SK-N-SH treated with all-trans-retinoic acid at 6 μM for 48 hours (cell line): ENCODE results near the gene TNKS2.

Experiments
- ARNTL ChIP-seq: fragments of 450-650 bp; formaldehyde crosslinking; IDR thresholded peaks from 2 replicates; pipeline ENCODE4 v1.5.0; 2020; ENCODE audit warnings: low read depth, mild to moderate bottlenecking, moderate library complexity, borderline replicate concordance
- GLIS3 ChIP-seq: fragments of 250-450 bp; sonication (Bioruptor Pico); IDR thresholded peaks from 2 replicates; pipeline ENCODE4 v1.5.0; 2020; ENCODE audit warnings: mild to moderate bottlenecking, moderate library complexity
- ZNF70 ChIP-seq: fragments of 450-650 bp; formaldehyde crosslinking; IDR thresholded peaks from 2 replicates; pipeline ENCODE4 v1.5.0; 2020; ENCODE audit warnings: mild to moderate bottlenecking, moderate library complexity
- TF ChIP-seq, protein P1 (sequence below): fragments of 250-450 bp; sonication (Bioruptor Pico); IDR thresholded peaks from 2 replicates; pipeline ENCODE4 v1.8.0; 2020; ENCODE audit warnings: mild to moderate bottlenecking, moderate library complexity, borderline replicate concordance
- TF ChIP-seq, protein P2 (sequence below): fragments of 250-450 bp; sonication (Bioruptor Pico); IDR thresholded peaks from 2 replicates; pipeline ENCODE4 v1.5.0; 2020; ENCODE audit warnings: mild to moderate bottlenecking, moderate library complexity

DNA sequence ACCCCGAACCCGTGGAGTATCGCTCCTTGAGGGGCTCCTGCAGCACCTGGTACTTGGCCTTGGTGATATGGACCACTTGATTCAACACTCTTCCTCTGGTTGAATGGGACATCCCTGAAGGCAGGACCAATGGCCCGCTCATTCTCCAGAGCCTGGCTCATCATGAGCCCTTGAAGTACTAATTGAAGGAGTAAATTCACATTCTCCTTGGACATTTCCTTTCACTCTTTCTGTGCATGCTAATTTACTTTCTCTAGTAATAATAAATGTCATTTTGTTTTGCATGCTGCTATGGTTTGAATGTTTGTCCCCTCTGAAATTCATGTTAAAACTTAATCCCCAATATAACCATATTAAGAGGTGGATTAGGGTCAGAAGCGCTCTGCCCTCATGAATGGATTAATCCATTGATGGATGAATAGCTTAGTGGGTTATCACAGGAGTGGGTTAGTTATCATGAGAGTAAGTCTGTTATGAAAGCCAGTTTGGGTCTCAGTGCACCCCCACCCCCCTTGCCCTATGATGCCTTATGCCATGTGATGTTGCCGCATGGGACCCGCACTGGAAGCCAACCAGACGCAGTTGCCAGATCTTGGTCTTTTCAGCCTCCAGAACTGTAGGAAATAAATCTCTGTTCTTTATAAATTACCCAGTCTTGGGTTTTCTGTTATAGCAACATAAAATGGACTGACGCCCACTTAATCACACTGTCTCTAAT lies 87.3 kb downstream of the TNKS2 start:
- TF ChIP-seq ARNTL: no peak
- TF ChIP-seq, protein P1, sequence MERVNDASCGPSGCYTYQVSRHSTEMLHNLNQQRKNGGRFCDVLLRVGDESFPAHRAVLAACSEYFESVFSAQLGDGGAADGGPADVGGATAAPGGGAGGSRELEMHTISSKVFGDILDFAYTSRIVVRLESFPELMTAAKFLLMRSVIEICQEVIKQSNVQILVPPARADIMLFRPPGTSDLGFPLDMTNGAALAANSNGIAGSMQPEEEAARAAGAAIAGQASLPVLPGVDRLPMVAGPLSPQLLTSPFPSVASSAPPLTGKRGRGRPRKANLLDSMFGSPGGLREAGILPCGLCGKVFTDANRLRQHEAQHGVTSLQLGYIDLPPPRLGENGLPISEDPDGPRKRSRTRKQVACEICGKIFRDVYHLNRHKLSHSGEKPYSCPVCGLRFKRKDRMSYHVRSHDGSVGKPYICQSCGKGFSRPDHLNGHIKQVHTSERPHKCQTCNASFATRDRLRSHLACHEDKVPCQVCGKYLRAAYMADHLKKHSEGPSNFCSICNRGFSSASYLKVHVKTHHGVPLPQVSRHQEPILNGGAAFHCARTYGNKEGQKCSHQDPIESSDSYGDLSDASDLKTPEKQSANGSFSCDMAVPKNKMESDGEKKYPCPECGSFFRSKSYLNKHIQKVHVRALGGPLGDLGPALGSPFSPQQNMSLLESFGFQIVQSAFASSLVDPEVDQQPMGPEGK (CRISPR knock-in tag): no peak
- TF ChIP-seq ZNF70: no peak
- TF ChIP-seq, protein P2, sequence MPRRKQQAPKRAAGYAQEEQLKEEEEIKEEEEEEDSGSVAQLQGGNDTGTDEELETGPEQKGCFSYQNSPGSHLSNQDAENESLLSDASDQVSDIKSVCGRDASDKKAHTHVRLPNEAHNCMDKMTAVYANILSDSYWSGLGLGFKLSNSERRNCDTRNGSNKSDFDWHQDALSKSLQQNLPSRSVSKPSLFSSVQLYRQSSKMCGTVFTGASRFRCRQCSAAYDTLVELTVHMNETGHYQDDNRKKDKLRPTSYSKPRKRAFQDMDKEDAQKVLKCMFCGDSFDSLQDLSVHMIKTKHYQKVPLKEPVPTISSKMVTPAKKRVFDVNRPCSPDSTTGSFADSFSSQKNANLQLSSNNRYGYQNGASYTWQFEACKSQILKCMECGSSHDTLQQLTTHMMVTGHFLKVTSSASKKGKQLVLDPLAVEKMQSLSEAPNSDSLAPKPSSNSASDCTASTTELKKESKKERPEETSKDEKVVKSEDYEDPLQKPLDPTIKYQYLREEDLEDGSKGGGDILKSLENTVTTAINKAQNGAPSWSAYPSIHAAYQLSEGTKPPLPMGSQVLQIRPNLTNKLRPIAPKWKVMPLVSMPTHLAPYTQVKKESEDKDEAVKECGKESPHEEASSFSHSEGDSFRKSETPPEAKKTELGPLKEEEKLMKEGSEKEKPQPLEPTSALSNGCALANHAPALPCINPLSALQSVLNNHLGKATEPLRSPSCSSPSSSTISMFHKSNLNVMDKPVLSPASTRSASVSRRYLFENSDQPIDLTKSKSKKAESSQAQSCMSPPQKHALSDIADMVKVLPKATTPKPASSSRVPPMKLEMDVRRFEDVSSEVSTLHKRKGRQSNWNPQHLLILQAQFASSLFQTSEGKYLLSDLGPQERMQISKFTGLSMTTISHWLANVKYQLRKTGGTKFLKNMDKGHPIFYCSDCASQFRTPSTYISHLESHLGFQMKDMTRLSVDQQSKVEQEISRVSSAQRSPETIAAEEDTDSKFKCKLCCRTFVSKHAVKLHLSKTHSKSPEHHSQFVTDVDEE (CRISPR knock-in tag): no peak
- TF ChIP-seq GLIS3 (CRISPR knock-in tag): no peak
